GM21786 (cell line): ENCODE data around the gene ARHGEF33.

Experiments used
- ATAC-seq: cut with Tn5 transposase; IDR thresholded peaks from one replicate; pipeline ENCODE4 v1.9.1; 2021; ENCODE audit not compliant: unreplicated experiment

The ARHGEF33 gene

GRCh38 chr2:38889575-38889974 lies at the start of gene ARHGEF33:
Gene ARHGEF33 (plus strand): TSS chr2:38889875. CDS start chr2:38919448, 29,573 bp downstream.
- ATAC-seq: no peak

- ATAC-seq: peak; percentile 99
Observed at GRCh38 chr2:38850045-38850444, 39.6 kb upstream of the ARHGEF33 start.

- no peak for ATAC-seq
Observed at GRCh38 chr2:38856165-38856564, 33.5 kb upstream of the ARHGEF33 start.

- no peak for ATAC-seq
Observed at GRCh38 chr2:38862476-38862875, 27.2 kb upstream of the ARHGEF33 start.

GRCh38 chr2:38863061-38863695 lies 26.5 kb upstream of the ARHGEF33 start:
- peak; percentile 50 for ATAC-seq

- no peak for ATAC-seq
Observed at GRCh38 chr2:38866773-38867443, 22.8 kb upstream of the ARHGEF33 start.

GRCh38 chr2:38871432-38871831 lies 18.2 kb upstream of the ARHGEF33 start:
- ATAC-seq: no peak

- ATAC-seq: no peak
Observed at GRCh38 chr2:38873763-38874162, 15.9 kb upstream of the ARHGEF33 start.

- ATAC-seq: no peak
Observed at GRCh38 chr2:38875227-38875575, 14.5 kb upstream of the ARHGEF33 start.

- ATAC-seq: peak; percentile 100
Observed at GRCh38 chr2:38875576-38876367, 13.9 kb upstream of the ARHGEF33 start, which contains the start of the genes DHX57 and MORN2. Gene DHX57 (minus strand): TSS chr2:38875934. CDS start chr2:38868405, 7,529 bp downstream. Gene MORN2 (plus strand): TSS chr2:38875976.

GRCh38 chr2:38876407-38876806 lies 13.3 kb upstream of the ARHGEF33 start:
- no peak for ATAC-seq

- no peak for ATAC-seq
Observed at GRCh38 chr2:38886063-38886462, 3.6 kb upstream of the ARHGEF33 start.

- ATAC-seq: no peak
Observed at GRCh38 chr2:38887347-38887746, 2.3 kb upstream of the ARHGEF33 start.

- no peak for ATAC-seq
Observed at GRCh38 chr2:38887902-38888554, 1.6 kb upstream of the ARHGEF33 start.

GRCh38 chr2:38889045-38889444 lies 630 bp upstream of the ARHGEF33 start:
- ATAC-seq: no peak

- no peak for ATAC-seq
Observed at GRCh38 chr2:38892819-38893218, 3.1 kb downstream of the ARHGEF33 start.

- no peak for ATAC-seq
Observed at GRCh38 chr2:38898256-38898655, 8.6 kb downstream of the ARHGEF33 start.

- no peak for ATAC-seq
Observed at GRCh38 chr2:38900726-38901125, 11.1 kb downstream of the ARHGEF33 start.

- no peak for ATAC-seq
Observed at GRCh38 chr2:38905251-38905650, 15.6 kb downstream of the ARHGEF33 start.

GRCh38 chr2:38907242-38907641 lies 17.6 kb downstream of the ARHGEF33 start:
- no peak for ATAC-seq
